ENCODE measurements around the gene ATR. TPM values are rescaled to one million over a fixed set of nuclear protein-coding genes. Genes with fewer than 3 reads are reported as not detected.
"Not testable (repeated sequence)": the region's sequence is repeated elsewhere in the genome, so short reads cannot be mapped to it uniquely, and the experiment has no call there.

The ATR gene
- total RNA-seq, 1 experiment from 2014 or later: 24.7 TPM

- TF ChIP-seq ZBTB33 (IDR thresholded peaks at IDR 0.05; ENCODE audit: extremely low read depth, insufficient replicate concordance, low read length) (no peak), EZH2 (IDR thresholded peaks at IDR 0.05) (no peak), POLR2A (IDR thresholded peaks at IDR 0.05; ENCODE audit: borderline replicate concordance, extremely low read depth, insufficient read depth, insufficient read length) (no peak), SP1 (IDR thresholded peaks at IDR 0.05; ENCODE audit: low read depth) (no peak), CTCF (IDR thresholded peaks at IDR 0.05 in 2 of 3, conservative IDR thresholded peaks at IDR 0.05 in 1 of 3; ENCODE audit: borderline replicate concordance in 1 of 3, insufficient read depth in 1 of 3, low read depth in 2 of 3, low read length in 2 of 3) (no peak), ZFX (IDR thresholded peaks at IDR 0.05) (no peak), ELF1 (IDR thresholded peaks at IDR 0.05; ENCODE audit: borderline replicate concordance, low read depth) (no peak), POLR2AphosphoS5 (IDR thresholded peaks at IDR 0.05; ENCODE audit: low read depth, low read length) (no peak), SRF (IDR thresholded peaks at IDR 0.05; ENCODE audit: low read depth) (no peak), JUND (IDR thresholded peaks at IDR 0.05) (no peak), EGR1 (IDR thresholded peaks at IDR 0.05; ENCODE audit: low read depth) (no peak), EZH2phosphoT487 (IDR thresholded peaks at IDR 0.05; ENCODE audit: borderline replicate concordance) (no peak), SIN3A (IDR thresholded peaks at IDR 0.05; ENCODE audit: low read depth) (no peak), ZNF274 (IDR thresholded peaks at IDR 0.05; ENCODE audit: low read depth, low read length) (no peak), CBX3 (IDR thresholded peaks at IDR 0.05; ENCODE audit: low read depth) (no peak), MAX (IDR thresholded peaks at IDR 0.05) (no peak)
- POLR2A ChIA-PET: no interaction called here
- ATAC-seq (no peak), DNase-seq (ENCODE audit: low read depth, low spot score) (no peak)
- H3K9me2 ChIP-seq (ENCODE audit: insufficient read depth): no peaks in the 10 kb centered on the region
- RAD21 ChIA-PET (ENCODE audit: low non-redundant PET in 1 of 2, low total read pairs in 2 of 2, uncharacterized antibody in 2 of 2, unreplicated experiment in 2 of 2): no interaction called here
- H3K4me1 ChIP-seq (ENCODE audit: control insufficient read depth in 1 of 2, insufficient read depth in 2 of 2, low read length in 2 of 2): peaks cover 20 to 28% of the 10 kb centered on the region in 2 experiments
- no peaks in the 10 kb centered on the region for H3K9me3 ChIP-seq (ENCODE audit: control insufficient read depth in 1 of 2, insufficient read depth in 1 of 2, low read depth in 1 of 2, low read length in 2 of 2)
- no TSS peak for BruUV-seq (replicated peaks)
- H3K27me3 ChIP-seq (ENCODE audit: insufficient read depth, low read length): no peaks in the 10 kb centered on the region
- H3K36me3 ChIP-seq (ENCODE audit: control insufficient read depth in 1 of 2, insufficient read depth in 2 of 2, low read length in 2 of 2): no peaks in the 10 kb centered on the region
- peak overlapping the region; percentile 89 for H3K4me2 ChIP-seq (ENCODE audit: low read length)
- H4K20me1 ChIP-seq (ENCODE audit: insufficient read depth): no peaks in the 10 kb centered on the region
- CTCF ChIA-PET: no interaction called here
- intact Hi-C loops (cut with micrococcal nuclease): loop anchor here (5.0 kb wide), 1 partner anchor 132 kb away; no protein-coding TSS in a partner anchor
- peak overlapping the region; percentile 78; the same call in 1 of the 2 replicates for H3K27ac ChIP-seq (ENCODE audit: low read depth, low read length)
- peak overlapping the region; percentile 62; the same call in 1 of the 2 replicates for H3K9ac ChIP-seq (ENCODE audit: low read length)
- peaks cover 13% of the 10 kb centered on the region; the same call in 1 of the 2 replicates for H3K79me2 ChIP-seq (ENCODE audit: insufficient read depth, low read length)
- peak overlapping the region; percentile 64 to 75 for H3K4me3 ChIP-seq (replicated peaks in 1 of 2; ENCODE audit: low read depth in 1 of 2, low read length in 2 of 2)
- H2AFZ ChIP-seq (ENCODE audit: low read depth, low read length, poor library complexity, severe bottlenecking): peak overlapping the region; percentile 97
Measured at GRCh38 chr3:142595141-142595540, 16.6 kb upstream of the ATR start.

GRCh38 chr3:142592268-142592667 lies 13.7 kb upstream of the ATR start:
- RAD21 ChIA-PET (ENCODE audit: low non-redundant PET in 1 of 2, low total read pairs in 2 of 2, uncharacterized antibody in 2 of 2, unreplicated experiment in 2 of 2); H4K20me1 ChIP-seq (ENCODE audit: insufficient read depth); H3K27ac ChIP-seq (ENCODE audit: low read depth, low read length); H3K27me3 ChIP-seq (ENCODE audit: insufficient read depth, low read length); H3K9me2 ChIP-seq (ENCODE audit: insufficient read depth); H3K4me2 ChIP-seq (ENCODE audit: low read length); H3K36me3 ChIP-seq (ENCODE audit: control insufficient read depth in 1 of 2, insufficient read depth in 2 of 2, low read length in 2 of 2); DNase-seq (ENCODE audit: low read depth, low spot score); CTCF ChIA-PET; H3K9ac ChIP-seq (ENCODE audit: low read length); ATAC-seq; H3K4me3 ChIP-seq (replicated peaks in 1 of 2; ENCODE audit: low read depth in 1 of 2, low read length in 2 of 2); POLR2A ChIA-PET; H3K79me2 ChIP-seq (ENCODE audit: insufficient read depth, low read length); BruUV-seq (replicated peaks); H2AFZ ChIP-seq (ENCODE audit: low read depth, low read length, poor library complexity, severe bottlenecking); intact Hi-C loops (cut with micrococcal nuclease); H3K9me3 ChIP-seq (ENCODE audit: control insufficient read depth in 1 of 2, insufficient read depth in 1 of 2, low read depth in 1 of 2, low read length in 2 of 2): not testable (repeated sequence)
- H3K4me1 ChIP-seq (ENCODE audit: control insufficient read depth in 1 of 2, insufficient read depth in 2 of 2, low read length in 2 of 2): peaks cover 10 to 17% of the 10 kb centered on the region in 2 experiments

Measured in HCT116 (cell line).